ENCODE results near the gene SHISA5. TPM values are rescaled to one million over a fixed set of nuclear protein-coding genes. Genes with fewer than 3 reads are reported as not detected.

SHISA5 gene
- total and polyA plus RNA-seq, 4 donors, result 40.7 to 104 (median 75.8) TPM

GRCh38 chr3:48428088-48428571 lies 75.8 kb downstream of the SHISA5 start:
- Histone ChIP-seq H3K4me3 (ENCODE audit: low read depth in 1 of 3, low read length in 3 of 3) (peak overlapping the region; percentile 52 to 80 (median 58)), H3K4me1 (ENCODE audit: control insufficient read depth in 4 of 4, insufficient read depth in 4 of 4, low read length in 3 of 4) (peaks cover 36 to 74% (median 61%) of the 10 kb centered on the region in 4 donors), H3K27ac (ENCODE audit: low read depth in 1 of 2, low read length in 2 of 2) (peak overlapping the region; percentile 89 to 91), H3K9ac (ENCODE audit: low read depth in 1 of 2, low read length in 2 of 2) (peak overlapping the region; percentile 67 to 72), H3K9me3 (ENCODE audit: control insufficient read depth in 4 of 4, low read length in 3 of 4) (no peaks in the 10 kb centered on the region), H3K36me3 (ENCODE audit: control insufficient read depth in 4 of 4, insufficient read depth in 3 of 4, low read depth in 1 of 4, low read length in 3 of 4) (no peaks in the 10 kb centered on the region), H3K27me3 (ENCODE audit: control insufficient read depth in 4 of 4, insufficient read depth in 4 of 4, low read length in 3 of 4) (no peaks in the 10 kb centered on the region)
- TF ChIP-seq CTCF (IDR thresholded peaks at IDR 0.05; ENCODE audit: low read depth, low read length, missing input control) (no peak), YY1 (IDR thresholded peaks at IDR 0.05) (no peak), RXRA (IDR thresholded peaks at IDR 0.05) (no peak), FOXA2 (IDR thresholded peaks at IDR 0.05) (no peak), FOXA1 (IDR thresholded peaks at IDR 0.05) (no peak), TAF1 (conservative IDR thresholded peaks at IDR 0.05) (no peak), SP1 (IDR thresholded peaks at IDR 0.05) (no peak)
- TF ChIP-seq, protein P1, sequence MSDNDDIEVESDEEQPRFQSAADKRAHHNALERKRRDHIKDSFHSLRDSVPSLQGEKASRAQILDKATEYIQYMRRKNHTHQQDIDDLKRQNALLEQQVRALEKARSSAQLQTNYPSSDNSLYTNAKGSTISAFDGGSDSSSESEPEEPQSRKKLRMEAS (IDR thresholded peaks at IDR 0.05), result no peak
- DNase-seq (ENCODE audit: low spot score), result no peak
- 25% methylated on average over 7 of the region's 7 CpGs for WGBS

DNA sequence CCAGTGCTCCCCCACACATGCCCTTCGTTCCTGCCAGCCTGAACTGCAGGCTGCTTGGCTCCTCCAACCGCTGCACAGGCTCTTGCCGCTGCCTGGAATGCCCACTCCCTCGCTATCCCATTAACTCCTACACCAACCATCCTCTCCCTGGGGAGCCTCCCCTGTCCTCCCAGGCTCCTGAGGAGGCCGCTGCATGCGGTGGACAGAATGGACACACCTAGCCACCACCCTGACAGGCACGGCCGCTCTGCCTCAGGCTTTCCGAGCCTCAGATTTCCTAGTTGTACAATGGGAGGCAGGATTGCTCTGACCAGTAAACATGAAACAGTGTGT lies 76.4 kb downstream of the SHISA5 start:
- H3K36me3 ChIP-seq (ENCODE audit: control insufficient read depth in 4 of 4, insufficient read depth in 3 of 4, low read depth in 1 of 4, low read length in 3 of 4), result no peaks in the 10 kb centered on the region
- H3K9ac ChIP-seq (ENCODE audit: low read depth in 1 of 2, low read length in 2 of 2), result peak overlapping the region; percentile 67 to 72
- peaks cover 36 to 78% (median 63%) of the 10 kb centered on the region in 4 donors for H3K4me1 ChIP-seq (ENCODE audit: control insufficient read depth in 4 of 4, insufficient read depth in 4 of 4, low read length in 3 of 4)
- H3K27me3 ChIP-seq (ENCODE audit: control insufficient read depth in 4 of 4, insufficient read depth in 4 of 4, low read length in 3 of 4), result no peaks in the 10 kb centered on the region
- H3K9me3 ChIP-seq (ENCODE audit: control insufficient read depth in 4 of 4, low read length in 3 of 4), result no peaks in the 10 kb centered on the region
- TF ChIP-seq HNF4G (IDR thresholded peaks at IDR 0.05) (no peak), ZBTB33 (IDR thresholded peaks at IDR 0.05) (no peak), RXRA (IDR thresholded peaks at IDR 0.05) (no peak), NR2F2 (IDR thresholded peaks at IDR 0.05) (no peak)
- TF ChIP-seq, protein P1 (IDR thresholded peaks at IDR 0.05), result no peak
- 29% methylated on average over 9 of the region's 9 CpGs for WGBS
- H3K27ac ChIP-seq (ENCODE audit: low read depth in 1 of 2, low read length in 2 of 2), result peak overlapping the region; percentile 89 to 91
- H3K4me3 ChIP-seq (ENCODE audit: low read depth in 1 of 3, low read length in 3 of 3), result peak overlapping the region; percentile 52 to 80 (median 58)
- DNase-seq (ENCODE audit: low spot score), result no peak

DNA sequence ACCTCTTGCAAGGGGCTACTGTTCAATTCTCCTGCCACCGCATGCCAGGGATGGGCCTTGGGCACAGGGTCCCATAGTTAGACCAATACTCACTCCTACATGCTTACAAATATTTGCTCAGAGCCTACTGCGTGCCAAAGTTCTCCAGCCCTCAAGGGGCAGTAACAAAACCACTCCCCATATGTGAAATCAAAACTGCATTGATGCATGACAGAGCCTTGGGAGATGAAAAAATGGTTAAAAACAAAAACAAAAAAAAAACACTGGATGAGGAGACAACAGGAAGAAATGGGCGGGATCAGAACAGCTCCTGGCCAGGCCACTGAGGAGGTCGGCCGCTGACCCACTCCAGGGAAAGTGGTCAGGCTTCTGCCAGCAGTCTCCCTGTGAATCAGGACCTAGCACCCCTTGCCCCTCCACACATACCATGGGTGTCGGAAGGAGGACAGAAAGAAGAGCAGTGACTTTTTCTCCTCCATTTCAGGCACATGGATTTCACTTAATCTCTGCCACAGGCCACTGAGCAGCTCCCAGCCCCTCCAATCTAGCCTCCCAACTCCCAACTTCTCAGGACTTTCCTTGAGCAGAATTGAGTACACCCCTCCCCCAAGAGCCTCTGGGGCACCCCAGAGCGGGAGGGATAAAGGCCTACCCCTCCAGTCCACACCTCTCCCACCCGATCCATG lies 76.9 kb downstream of the SHISA5 start:
- no peak for DNase-seq (ENCODE audit: low spot score)
- no peaks in the 10 kb centered on the region for H3K27me3 ChIP-seq (ENCODE audit: control insufficient read depth in 4 of 4, insufficient read depth in 4 of 4, low read length in 3 of 4)
- H3K4me3 ChIP-seq (ENCODE audit: low read depth in 1 of 3, low read length in 3 of 3), result peak overlapping the region; percentile 0 to 80 (median 58)
- H3K9me3 ChIP-seq (ENCODE audit: control insufficient read depth in 4 of 4, low read length in 3 of 4), result no peaks in the 10 kb centered on the region
- H3K36me3 ChIP-seq (ENCODE audit: control insufficient read depth in 4 of 4, insufficient read depth in 3 of 4, low read depth in 1 of 4, low read length in 3 of 4), result peaks cover 0 to 1% (median 0%) of the 10 kb centered on the region in 4 donors
- peaks cover 36 to 83% (median 68%) of the 10 kb centered on the region in 4 donors for H3K4me1 ChIP-seq (ENCODE audit: control insufficient read depth in 4 of 4, insufficient read depth in 4 of 4, low read length in 3 of 4)
- TF ChIP-seq HNF4A (conservative IDR thresholded peaks at IDR 0.05), result peak in 1 of 2 donors; percentile 21
- TF ChIP-seq GABPA (IDR thresholded peaks at IDR 0.05 in 1 of 2, conservative IDR thresholded peaks at IDR 0.05 in 1 of 2), result no peak
- TF ChIP-seq HNF4G (IDR thresholded peaks at IDR 0.05), result no peak
- TF ChIP-seq JUND (IDR thresholded peaks at IDR 0.05), result no peak
- TF ChIP-seq FOXA2 (IDR thresholded peaks at IDR 0.05), result no peak
- no peak for TF ChIP-seq NR2F2 (IDR thresholded peaks at IDR 0.05)
- TF ChIP-seq RXRA (IDR thresholded peaks at IDR 0.05), result no peak
- TF ChIP-seq TAF1 (conservative IDR thresholded peaks at IDR 0.05), result no peak
- peak overlapping the region; percentile 54 to 89 for H3K27ac ChIP-seq (ENCODE audit: low read depth in 1 of 2, low read length in 2 of 2)
- H3K9ac ChIP-seq (ENCODE audit: low read depth in 1 of 2, low read length in 2 of 2), result peak overlapping the region in 1 of 2 donors; percentile 72
- WGBS, result 26% methylated on average over 8 of the region's 8 CpGs
